HG02678 (cell line): ENCODE results near the gene ZNF407.

Experiments
- ATAC-seq: cut with Tn5 transposase; IDR thresholded peaks from one replicate; pipeline ENCODE4 v1.9.1; 2021; ENCODE audit warnings: mild to moderate bottlenecking, moderate library complexity; ENCODE audit not compliant: unreplicated experiment

Gene ZNF407

GRCh38 chr18:74665905-74666304, 68.2 kb downstream of the ZNF407 start:
- no peak for ATAC-seq

GRCh38 chr18:74669136-74669798, 71.6 kb downstream of the ZNF407 start:
- ATAC-seq, result no peak

- ATAC-seq, result no peak
Measured at GRCh38 chr18:74672371-74672770, 74.7 kb downstream of the ZNF407 start.

GRCh38 chr18:74674487-74674886, 76.8 kb downstream of the ZNF407 start:
- no peak for ATAC-seq

- ATAC-seq, result no peak
Measured at GRCh38 chr18:74679006-74679678, 81.5 kb downstream of the ZNF407 start.

- ATAC-seq, result no peak
Measured at GRCh38 chr18:74679679-74680076, 82.0 kb downstream of the ZNF407 start.

- no peak for ATAC-seq
Measured at GRCh38 chr18:74682141-74682990, 84.7 kb downstream of the ZNF407 start.

- no peak for ATAC-seq
Measured at GRCh38 chr18:74682991-74683297, 85.3 kb downstream of the ZNF407 start.

- no peak for ATAC-seq
Measured at GRCh38 chr18:74683573-74683972, 85.9 kb downstream of the ZNF407 start.

- ATAC-seq, result no peak
Measured at GRCh38 chr18:74689251-74689650, 91.6 kb downstream of the ZNF407 start.

GRCh38 chr18:74692367-74693013, 94.8 kb downstream of the ZNF407 start:
- no peak for ATAC-seq

GRCh38 chr18:74694436-74694835, 96.8 kb downstream of the ZNF407 start:
- no peak for ATAC-seq

GRCh38 chr18:74695170-74695569, 97.5 kb downstream of the ZNF407 start:
- ATAC-seq, result no peak

- no peak for ATAC-seq
Measured at GRCh38 chr18:74698881-74699280, 101.2 kb downstream of the ZNF407 start.

- ATAC-seq, result no peak
Measured at GRCh38 chr18:74699455-74699854, 101.8 kb downstream of the ZNF407 start.

GRCh38 chr18:74702950-74703349, 105.3 kb downstream of the ZNF407 start:
- ATAC-seq, result no peak

GRCh38 chr18:74708169-74708568, 110.5 kb downstream of the ZNF407 start:
- ATAC-seq, result no peak

- no peak for ATAC-seq
Measured at GRCh38 chr18:74709452-74709851, 111.8 kb downstream of the ZNF407 start.

- ATAC-seq, result no peak
Measured at GRCh38 chr18:74714120-74714519, 116.5 kb downstream of the ZNF407 start.

- no peak for ATAC-seq
Measured at GRCh38 chr18:74714791-74715190, 117.1 kb downstream of the ZNF407 start.

- no peak for ATAC-seq
Measured at GRCh38 chr18:74715306-74715705, 117.6 kb downstream of the ZNF407 start.
